Measurements from ENCODE around the gene MFAP1. TPM values are rescaled to one million over a fixed set of nuclear protein-coding genes. Genes with fewer than 3 reads are reported as not detected.

The MFAP1 gene
- total RNA-seq, 4 donors from 2014 or later = 10.8 to 26.3 (median 14.7) TPM

DNA sequence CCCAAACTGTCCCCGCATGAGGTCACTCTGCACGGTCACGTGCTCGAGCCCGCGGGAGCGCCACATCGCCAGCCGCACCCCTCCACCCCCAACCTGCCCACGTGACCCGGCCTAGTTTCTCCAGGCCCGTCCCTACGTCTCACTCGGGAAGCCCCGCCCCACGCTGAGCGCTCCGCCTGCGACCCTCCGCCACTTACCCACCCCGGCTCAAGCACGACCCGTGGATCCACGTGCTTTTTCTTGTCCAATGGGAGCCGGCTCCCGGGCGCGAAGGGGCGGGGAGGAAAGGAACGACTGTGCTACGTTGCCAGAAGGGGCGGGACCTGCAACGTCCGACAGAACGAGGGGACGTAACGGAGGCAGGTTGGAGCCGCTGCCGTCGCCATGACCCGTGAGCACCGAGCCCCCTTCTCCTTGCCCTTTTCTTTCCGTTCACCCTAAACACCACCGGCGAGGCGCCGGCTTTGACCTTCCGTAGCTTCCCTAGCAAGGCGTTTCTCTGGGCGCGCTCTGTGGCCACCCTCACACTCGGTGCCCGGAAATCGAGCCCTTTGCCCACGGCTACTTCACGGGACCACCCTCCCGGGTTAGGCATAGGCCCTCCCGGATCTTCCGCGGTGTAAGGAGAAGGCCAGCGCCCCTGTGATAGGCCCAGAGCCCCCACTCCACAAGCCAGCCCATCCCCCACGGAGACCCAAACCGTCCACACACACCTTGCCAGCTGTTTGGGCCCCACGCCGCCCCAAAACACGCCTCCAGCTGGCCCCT is 32.3 kb downstream of the MFAP1 start, which contains the start of gene SERF2:
TSS of gene SERF2 (plus strand) at position 328 of the 768 bp plus-strand sequence. CDS start at position 385, 57 bp downstream.
- Histone ChIP-seq H3K36me3 (peaks cover 0 to 32% of the 10 kb centered on the region in 2 donors), H3K4me1 (peaks cover 40 to 46% of the 10 kb centered on the region in 2 donors), H3K9me3 (no peaks in the 10 kb centered on the region), H3K27ac (peak within 1 kb of the TSS; percentile 96 to 100 (median 99)), H3K4me3 (peak within 1 kb of the TSS; percentile 91 to 100 (median 94)), H3K27me3 (no peaks in the 10 kb centered on the region)
- TF ChIP-seq, protein P1, sequence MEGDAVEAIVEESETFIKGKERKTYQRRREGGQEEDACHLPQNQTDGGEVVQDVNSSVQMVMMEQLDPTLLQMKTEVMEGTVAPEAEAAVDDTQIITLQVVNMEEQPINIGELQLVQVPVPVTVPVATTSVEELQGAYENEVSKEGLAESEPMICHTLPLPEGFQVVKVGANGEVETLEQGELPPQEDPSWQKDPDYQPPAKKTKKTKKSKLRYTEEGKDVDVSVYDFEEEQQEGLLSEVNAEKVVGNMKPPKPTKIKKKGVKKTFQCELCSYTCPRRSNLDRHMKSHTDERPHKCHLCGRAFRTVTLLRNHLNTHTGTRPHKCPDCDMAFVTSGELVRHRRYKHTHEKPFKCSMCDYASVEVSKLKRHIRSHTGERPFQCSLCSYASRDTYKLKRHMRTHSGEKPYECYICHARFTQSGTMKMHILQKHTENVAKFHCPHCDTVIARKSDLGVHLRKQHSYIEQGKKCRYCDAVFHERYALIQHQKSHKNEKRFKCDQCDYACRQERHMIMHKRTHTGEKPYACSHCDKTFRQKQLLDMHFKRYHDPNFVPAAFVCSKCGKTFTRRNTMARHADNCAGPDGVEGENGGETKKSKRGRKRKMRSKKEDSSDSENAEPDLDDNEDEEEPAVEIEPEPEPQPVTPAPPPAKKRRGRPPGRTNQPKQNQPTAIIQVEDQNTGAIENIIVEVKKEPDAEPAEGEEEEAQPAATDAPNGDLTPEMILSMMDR (IDR thresholded peaks at IDR 0.05 in 4 of 5, conservative IDR thresholded peaks at IDR 0.05 in 1 of 5) = no peak
- peak; percentile 99 for TF ChIP-seq POLR2A (IDR thresholded peaks at IDR 0.05)
- intact Hi-C loops (cut with DNase I; ENCODE audit: low total_unique reads) (loop anchor here (1.0 to 10.0 kb wide), 3 partner anchors 15 to 935 kb away; partner anchors contain the start of gene EIF3J), in situ Hi-C loops (cut with MboI; ENCODE audit: low sequenced_read_pairs in 4 of 4) (loop anchor here in 1 of 4 donors (25.0 kb wide), 2 partner anchors 920 to 1845 kb away; partner anchors contain the start of genes B2M, PATL2 and SQOR)
- DNase-seq = peak; percentile 100
- ATAC-seq = peak; percentile 83 to 91

DNA sequence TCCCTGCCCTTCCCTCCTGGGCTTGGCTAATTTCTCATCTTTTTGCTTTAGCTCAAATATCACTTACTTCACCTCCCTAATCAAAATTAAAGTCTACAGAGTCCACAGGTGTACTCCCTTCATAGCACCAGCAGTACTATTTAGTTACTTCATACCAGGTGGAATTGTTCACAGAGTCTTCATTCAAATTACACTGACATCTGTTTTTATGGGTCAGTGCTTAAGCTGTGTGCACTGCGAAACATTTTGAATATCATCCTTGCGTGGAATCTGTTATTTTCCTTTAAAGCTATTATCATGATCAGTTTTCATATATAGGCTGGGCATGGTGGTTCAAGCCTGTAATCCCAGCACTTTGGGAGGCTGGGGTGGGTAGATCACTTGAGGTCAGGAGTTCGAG is 35.1 kb downstream of the MFAP1 start:
- no peaks in the 10 kb centered on the region for H3K9me3 ChIP-seq
- DNase-seq (no peak), ATAC-seq (no peak)
- H3K4me3 ChIP-seq = no peak overlapping the region
- peaks cover 14 to 18% of the 10 kb centered on the region in 2 donors for H3K4me1 ChIP-seq
- in situ Hi-C loops (cut with MboI; ENCODE audit: low sequenced_read_pairs in 4 of 4) (loop anchor here in 1 of 4 donors (25.0 kb wide), 2 partner anchors 923 to 1848 kb away; partner anchors contain the start of genes B2M, PATL2 and SQOR), intact Hi-C loops (cut with DNase I; ENCODE audit: low total_unique reads) (no loop called here)
- H3K27me3 ChIP-seq = no peaks in the 10 kb centered on the region
- TF ChIP-seq POLR2A (IDR thresholded peaks at IDR 0.05) = no peak
- TF ChIP-seq, protein P1 (IDR thresholded peaks at IDR 0.05 in 4 of 5, conservative IDR thresholded peaks at IDR 0.05 in 1 of 5) = no peak
- no peak overlapping the region for H3K27ac ChIP-seq
- H3K36me3 ChIP-seq = peaks cover 0 to 9% of the 10 kb centered on the region in 2 donors

DNA sequence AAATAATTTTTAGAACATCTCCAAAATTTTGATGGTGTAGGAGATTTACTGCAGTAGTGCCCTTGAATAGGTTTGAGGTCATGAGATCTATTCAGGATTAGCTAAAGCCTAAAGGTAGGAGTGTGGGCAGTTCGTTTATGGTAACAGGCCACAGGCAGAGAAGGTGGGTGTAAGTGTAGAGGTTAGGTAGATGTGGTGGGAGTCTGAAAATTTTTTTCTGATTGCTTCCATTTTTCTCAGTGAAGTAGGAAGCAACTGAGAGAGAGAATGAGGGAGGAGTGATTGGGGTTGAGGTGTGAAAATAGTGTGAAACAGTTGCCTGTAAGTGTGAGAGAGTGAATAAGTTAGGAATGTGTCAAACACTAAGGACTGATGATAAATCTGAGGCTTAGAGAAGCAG is 45.5 kb downstream of the MFAP1 start:
- peaks cover 0 to 2% of the 10 kb centered on the region in 2 donors for H3K36me3 ChIP-seq
- H3K27ac ChIP-seq = no peak overlapping the region
- H3K27me3 ChIP-seq = no peaks in the 10 kb centered on the region
- no peak for DNase-seq
- H3K4me1 ChIP-seq = peaks cover 9 to 11% of the 10 kb centered on the region in 2 donors
- TF ChIP-seq, protein P1 (IDR thresholded peaks at IDR 0.05 in 4 of 5, conservative IDR thresholded peaks at IDR 0.05 in 1 of 5) = no peak
- TF ChIP-seq POLR2A (IDR thresholded peaks at IDR 0.05) = no peak
- H3K4me3 ChIP-seq = no peak overlapping the region
- H3K9me3 ChIP-seq = no peaks in the 10 kb centered on the region
- intact Hi-C loops (cut with DNase I; ENCODE audit: low total_unique reads) = loop anchor here (10.0 kb wide), 1 partner anchor 334 kb away; no protein-coding TSS in a partner anchor
- in situ Hi-C loops (cut with MboI; ENCODE audit: low sequenced_read_pairs in 4 of 4) = loop anchor here in 1 of 4 donors (25.0 kb wide), 2 partner anchors 933 to 1858 kb away; partner anchors contain the start of genes B2M, PATL2 and SQOR
- no peak for ATAC-seq

DNA sequence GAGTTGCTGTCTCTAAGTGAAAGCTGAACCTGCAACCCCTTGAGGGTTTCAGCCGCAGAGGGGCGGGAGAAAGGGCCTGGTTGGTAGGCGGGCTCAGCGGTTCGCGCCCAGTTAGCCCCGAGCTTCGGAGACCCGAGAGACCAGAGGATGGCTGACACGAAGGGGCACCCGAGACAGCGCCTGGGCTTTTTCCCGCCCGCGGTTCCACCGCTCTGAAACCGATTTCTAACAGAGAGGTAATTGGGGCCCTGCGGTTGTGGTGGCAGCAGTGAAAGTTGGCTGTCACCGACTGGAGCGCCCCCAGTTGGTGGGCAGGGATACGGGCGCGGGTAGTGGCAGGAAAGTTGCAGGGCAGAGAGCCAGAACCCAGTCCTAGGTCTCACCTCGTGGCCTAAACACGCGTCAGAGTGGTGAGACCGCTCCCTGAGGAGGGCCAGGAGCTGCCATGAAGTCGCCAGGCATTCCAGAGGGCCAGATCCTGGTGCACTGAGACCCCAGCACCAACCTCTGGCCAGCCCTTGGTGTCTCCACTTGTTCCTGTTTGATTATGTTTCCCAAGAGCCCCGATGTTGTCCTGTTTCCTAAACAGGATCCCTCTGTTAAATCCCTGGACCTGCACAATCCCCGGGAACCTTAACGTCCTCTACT is 47.1 kb downstream of the MFAP1 start:
- H3K4me3 ChIP-seq = peak overlapping the region; percentile 61 to 84 (median 76)
- peak; percentile 65 to 77 for ATAC-seq
- no peaks in the 10 kb centered on the region for H3K27me3 ChIP-seq
- no peaks in the 10 kb centered on the region for H3K9me3 ChIP-seq
- H3K36me3 ChIP-seq = peaks cover 0 to 18% of the 10 kb centered on the region in 2 donors
- in situ Hi-C loops (cut with MboI; ENCODE audit: low sequenced_read_pairs in 4 of 4) = loop anchor here in 1 of 4 donors (25.0 kb wide), 2 partner anchors 935 to 1860 kb away; partner anchors contain the start of genes B2M, PATL2 and SQOR
- TF ChIP-seq POLR2A (IDR thresholded peaks at IDR 0.05) = peak in 1 of 2 donors; percentile 26
- TF ChIP-seq, protein P1 (IDR thresholded peaks at IDR 0.05 in 4 of 5, conservative IDR thresholded peaks at IDR 0.05 in 1 of 5) = peak; percentile 62 to 84 (median 66)
- H3K27ac ChIP-seq = peak overlapping the region; percentile 86 to 90 (median 88)
- H3K4me1 ChIP-seq = peaks cover 9 to 11% of the 10 kb centered on the region in 2 donors
- peak; percentile 57 to 78 for DNase-seq
- intact Hi-C loops (cut with DNase I; ENCODE audit: low total_unique reads) = loop anchor here (1.0 to 10.0 kb wide), 3 partner anchors 15 to 333 kb away; partner anchors contain the start of genes PDIA3 and SERF2

Data from gastrocnemius medialis (tissue), 4 donors.